GM19438 (cell line): ENCODE data around the gene ARL4A.
"Not testable (repeated sequence)": the region's sequence is repeated elsewhere in the genome, so short reads cannot be mapped to it uniquely, and the experiment has no call there.

Source experiments
- ATAC-seq: cut with Tn5 transposase; IDR thresholded peaks from one replicate; pipeline ENCODE4 v1.9.1; 2021; ENCODE audit warnings: low read depth; ENCODE audit not compliant: unreplicated experiment

ARL4A gene

DNA sequence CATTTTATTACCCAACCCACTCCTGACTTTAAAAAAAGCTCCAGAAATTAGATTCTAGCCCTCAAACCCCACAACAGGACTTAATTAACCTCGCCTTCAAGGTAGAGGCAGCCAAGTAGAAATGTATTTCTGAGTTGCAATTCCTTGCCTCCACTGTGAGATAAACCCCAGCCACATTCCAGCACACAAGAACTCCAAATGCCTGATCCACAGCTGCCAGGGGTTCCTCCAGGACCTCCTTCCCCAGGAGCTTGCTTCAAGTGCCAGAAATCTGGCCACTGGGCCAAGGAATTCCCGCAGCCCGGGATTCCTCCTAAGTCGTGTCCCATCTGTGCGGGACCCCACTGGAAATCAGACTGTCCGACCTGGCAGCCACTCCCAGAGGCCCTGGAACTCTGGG lies 25.9 kb upstream of the ARL4A start:
- no peak for ATAC-seq

GRCh38 chr7:12670000-12670729 lies 17.3 kb upstream of the ARL4A start:
- ATAC-seq, result no peak

GRCh38 chr7:12670743-12671520 lies 16.5 kb upstream of the ARL4A start:
- ATAC-seq, result no peak

DNA sequence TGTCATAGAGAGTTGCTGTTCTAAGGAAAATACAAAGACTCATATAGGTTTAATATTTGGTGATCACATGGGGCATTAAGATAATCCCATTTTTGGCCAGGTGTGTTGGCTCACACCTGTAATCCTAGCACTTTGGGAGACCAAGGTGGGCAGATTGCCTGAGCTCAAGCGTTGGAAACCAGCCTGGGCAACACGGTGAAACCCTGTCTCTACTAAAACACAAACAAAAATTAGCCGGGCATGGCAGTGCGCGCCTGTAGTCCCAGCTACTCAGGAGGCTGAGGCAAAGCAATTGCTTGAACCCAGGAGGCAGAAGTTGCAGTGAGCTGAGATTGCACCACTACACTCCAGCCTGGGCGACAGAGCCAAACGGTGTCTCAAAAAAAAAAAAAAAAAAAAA lies 14.0 kb upstream of the ARL4A start:
- not testable (repeated sequence) for ATAC-seq

- ATAC-seq, result no peak
These were observed 13.4 kb upstream of the ARL4A start for GRCh38 chr7:12674053-12674452.

- no peak for ATAC-seq
These were observed 12.6 kb upstream of the ARL4A start for GRCh38 chr7:12674861-12675260.

GRCh38 chr7:12683678-12684585 lies 3.5 kb upstream of the ARL4A start:
- no peak for ATAC-seq

- ATAC-seq, result no peak
These were observed 2.7 kb upstream of the ARL4A start for GRCh38 chr7:12684733-12685132.

GRCh38 chr7:12685550-12685949 lies 1.9 kb upstream of the ARL4A start:
- ATAC-seq, result no peak

GRCh38 chr7:12686234-12686890 lies 1.1 kb upstream of the ARL4A start:
- ATAC-seq, result peak; percentile 81

- ATAC-seq, result no peak
These were observed 312 bp downstream of the ARL4A start for GRCh38 chr7:12687718-12688171.

DNA sequence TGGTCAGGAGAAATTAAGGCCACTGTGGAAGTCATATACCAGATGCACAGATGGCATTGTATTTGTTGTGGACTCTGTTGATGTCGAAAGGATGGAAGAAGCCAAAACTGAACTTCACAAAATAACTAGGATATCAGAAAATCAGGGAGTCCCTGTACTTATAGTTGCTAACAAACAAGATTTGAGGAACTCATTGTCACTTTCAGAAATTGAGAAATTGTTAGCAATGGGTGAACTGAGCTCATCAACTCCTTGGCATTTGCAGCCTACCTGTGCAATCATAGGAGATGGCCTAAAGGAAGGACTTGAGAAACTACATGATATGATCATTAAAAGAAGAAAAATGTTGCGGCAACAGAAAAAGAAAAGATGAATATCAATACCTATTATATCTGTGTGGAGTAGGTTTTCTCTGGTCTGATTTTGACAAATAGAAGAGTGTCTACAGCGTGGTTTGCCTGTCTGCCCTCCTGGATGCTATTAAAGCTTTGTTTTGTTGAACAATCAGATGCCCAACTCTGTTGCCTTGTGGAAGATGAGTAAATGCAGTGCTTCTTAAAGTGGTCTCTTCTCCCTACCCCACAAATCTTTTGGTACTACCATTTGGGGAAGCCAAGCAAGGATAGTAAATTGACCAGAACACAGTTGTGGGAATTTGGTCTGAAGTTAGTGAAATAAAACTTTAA lies 1.2 kb downstream of the ARL4A start:
- not testable (repeated sequence) for ATAC-seq

GRCh38 chr7:12689451-12689850 lies 2.0 kb downstream of the ARL4A start:
- ATAC-seq, result no peak

- ATAC-seq, result no peak
These were observed 2.8 kb downstream of the ARL4A start for GRCh38 chr7:12690041-12690878.

- not testable (repeated sequence) for ATAC-seq
These were observed 4.0 kb downstream of the ARL4A start for GRCh38 chr7:12691388-12691787.

GRCh38 chr7:12692035-12692434 lies 4.6 kb downstream of the ARL4A start:
- no peak for ATAC-seq

- ATAC-seq, result no peak
These were observed 5.2 kb downstream of the ARL4A start for GRCh38 chr7:12692479-12693259.

- ATAC-seq, result no peak
These were observed 7.4 kb downstream of the ARL4A start for GRCh38 chr7:12694817-12695216.
